Ectodermal cell (in vitro differentiated cells): ENCODE results near the gene PID1.
"Not testable (repeated sequence)": the region's sequence is repeated elsewhere in the genome, so short reads cannot be mapped to it uniquely, and the experiment has no call there.

Experiments
- H3K27ac ChIP-seq: 2 replicates; pipeline ENCODE4 v1.7.0; 2013; ENCODE audit warnings: mild to moderate bottlenecking, low read depth, low read length; ENCODE audit not compliant: insufficient read depth, poor library complexity, severe bottlenecking
- H3K27me3 ChIP-seq: 2 replicates; pipeline ENCODE4 v1.7.0; 2013; ENCODE audit warnings: mild to moderate bottlenecking, low read length; ENCODE audit not compliant: insufficient read depth, control insufficient read depth, poor library complexity, severe bottlenecking
- H3K36me3 ChIP-seq: one replicate; pipeline ENCODE4 v1.7.0; 2013; ENCODE audit warnings: low read length; ENCODE audit not compliant: control insufficient read depth, insufficient read depth
- H3K4me1 ChIP-seq: one replicate; pipeline ENCODE4 v1.7.0; 2013; ENCODE audit warnings: low read length; ENCODE audit not compliant: control insufficient read depth, insufficient read depth
- H3K4me3 ChIP-seq: 2 replicates; pipeline ENCODE4 v1.7.0; 2013; ENCODE audit warnings: low read depth, low read length, control low read depth; ENCODE audit not compliant: insufficient read depth
- H3K9me3 ChIP-seq: 2 replicates; pipeline ENCODE4 v1.7.0; 2013; ENCODE audit warnings: mild to moderate bottlenecking, low read length, moderate library complexity; ENCODE audit not compliant: control insufficient read depth
- WGBS, 2 experiments: methylation state at CpG; one replicate each; pipeline ENCODE4 v1.1.7; 2013; ENCODE audit warnings: missing lambda C conversion rate in 2 of 2; 5-methylcytosine and 5-hydroxymethylcytosine counted together

The PID1 gene

GRCh38 chr2:229196448-229196847, 74.6 kb downstream of the PID1 start:
- Histone ChIP-seq H3K27ac (no peak overlapping the region), H3K4me1 (no peaks in the 10 kb centered on the region), H3K4me3 (no peak overlapping the region), H3K36me3 (no peaks in the 10 kb centered on the region), H3K27me3 (no peaks in the 10 kb centered on the region), H3K9me3 (no peaks in the 10 kb centered on the region)
- WGBS, 2 experiments = 85 to 96% methylated on average over 1 to 2 of the region's 2 CpGs

GRCh38 chr2:229195346-229195947, 75.6 kb downstream of the PID1 start:
- Histone ChIP-seq H3K27me3 (no peaks in the 10 kb centered on the region), H3K4me1 (no peaks in the 10 kb centered on the region), H3K27ac (no peak overlapping the region), H3K4me3 (no peak overlapping the region), H3K9me3 (no peaks in the 10 kb centered on the region), H3K36me3 (no peaks in the 10 kb centered on the region)
- 78 to 80% methylated on average over 1 of the region's 1 CpG for WGBS, 2 experiments

DNA sequence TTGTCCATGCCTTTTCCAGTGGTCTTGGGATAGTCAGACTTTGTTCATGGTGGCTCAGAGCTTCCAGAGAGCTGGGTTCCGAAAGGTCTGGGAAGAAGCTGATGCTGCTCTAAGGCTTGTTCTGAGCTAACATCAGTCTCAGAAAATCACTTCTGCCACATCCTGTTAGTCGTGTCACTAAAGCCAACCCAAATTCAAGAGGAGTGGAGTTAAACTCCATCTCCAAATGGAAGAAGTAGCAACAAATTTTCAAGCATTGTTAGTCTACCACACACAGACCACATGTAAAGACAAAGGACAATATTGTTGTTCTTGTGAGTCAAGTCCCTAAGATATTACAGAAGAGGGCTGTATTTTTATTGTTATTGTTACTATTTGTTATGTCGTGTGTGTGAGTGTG, 77.8 kb downstream of the PID1 start:
- no peaks in the 10 kb centered on the region for H3K9me3 ChIP-seq
- no peaks in the 10 kb centered on the region for H3K4me1 ChIP-seq
- H3K36me3 ChIP-seq = no peaks in the 10 kb centered on the region
- H3K4me3 ChIP-seq = no peak overlapping the region
- H3K27ac ChIP-seq = no peak overlapping the region
- H3K27me3 ChIP-seq = no peaks in the 10 kb centered on the region
- WGBS, 2 experiments = 66 to 67% methylated on average over 2 of the region's 3 CpGs

DNA sequence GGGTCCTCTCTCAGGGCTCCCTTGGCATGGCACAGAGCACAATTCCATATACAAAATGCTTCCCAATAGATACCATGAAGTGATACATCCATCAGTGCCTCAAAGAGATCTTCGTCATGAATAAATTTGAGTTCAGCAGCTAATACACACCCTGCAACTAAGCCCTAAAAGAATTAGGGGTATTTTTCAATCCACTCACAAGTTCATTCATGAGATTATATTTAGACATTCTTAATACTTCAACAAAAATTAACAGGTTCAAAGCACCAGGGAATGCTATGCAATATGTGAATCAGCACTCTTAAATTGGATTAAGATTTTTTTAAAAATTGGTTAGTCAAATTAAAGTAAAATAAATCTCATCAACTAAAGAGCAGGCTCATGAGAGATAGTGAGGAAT, 79.7 kb downstream of the PID1 start:
- Histone ChIP-seq H3K36me3 (no peaks in the 10 kb centered on the region), H3K9me3 (no peaks in the 10 kb centered on the region), H3K4me3 (no peak overlapping the region), H3K27me3 (no peaks in the 10 kb centered on the region), H3K4me1 (no peaks in the 10 kb centered on the region), H3K27ac (no peak overlapping the region)
- WGBS, 2 experiments = 94 to 95% methylated on average over 1 of the region's 1 CpG

- not testable (repeated sequence) for H3K27ac ChIP-seq, H3K27me3 ChIP-seq, H3K36me3 ChIP-seq, H3K4me1 ChIP-seq, H3K4me3 ChIP-seq, H3K9me3 ChIP-seq
- 62 to 73% methylated on average over 4 of the region's 4 CpGs for WGBS, 2 experiments
Measured at GRCh38 chr2:229187123-229187522, 84.0 kb downstream of the PID1 start.

- H3K36me3 ChIP-seq = no peaks in the 10 kb centered on the region
- H3K27me3 ChIP-seq = no peaks in the 10 kb centered on the region
- H3K4me1 ChIP-seq = no peaks in the 10 kb centered on the region
- H3K4me3 ChIP-seq = no peak overlapping the region
- no peak overlapping the region for H3K27ac ChIP-seq
- H3K9me3 ChIP-seq = no peaks in the 10 kb centered on the region
Measured at GRCh38 chr2:229181641-229182040, 89.4 kb downstream of the PID1 start.

GRCh38 chr2:229180658-229181057, 90.4 kb downstream of the PID1 start:
- Histone ChIP-seq H3K9me3 (no peaks in the 10 kb centered on the region), H3K27ac (no peak overlapping the region), H3K27me3 (no peaks in the 10 kb centered on the region), H3K4me3 (no peak overlapping the region), H3K36me3 (no peaks in the 10 kb centered on the region), H3K4me1 (no peaks in the 10 kb centered on the region)
- WGBS, 2 experiments = 93 to 96% methylated on average over 26 of the region's 26 CpGs

- 84 to 93% methylated on average over 4 of the region's 4 CpGs for WGBS, 2 experiments
- Histone ChIP-seq H3K27me3 (no peaks in the 10 kb centered on the region), H3K9me3 (no peaks in the 10 kb centered on the region), H3K36me3 (no peaks in the 10 kb centered on the region), H3K4me3 (no peak overlapping the region), H3K27ac (no peak overlapping the region), H3K4me1 (no peaks in the 10 kb centered on the region)
Measured at GRCh38 chr2:229179628-229180027, 91.5 kb downstream of the PID1 start.

DNA sequence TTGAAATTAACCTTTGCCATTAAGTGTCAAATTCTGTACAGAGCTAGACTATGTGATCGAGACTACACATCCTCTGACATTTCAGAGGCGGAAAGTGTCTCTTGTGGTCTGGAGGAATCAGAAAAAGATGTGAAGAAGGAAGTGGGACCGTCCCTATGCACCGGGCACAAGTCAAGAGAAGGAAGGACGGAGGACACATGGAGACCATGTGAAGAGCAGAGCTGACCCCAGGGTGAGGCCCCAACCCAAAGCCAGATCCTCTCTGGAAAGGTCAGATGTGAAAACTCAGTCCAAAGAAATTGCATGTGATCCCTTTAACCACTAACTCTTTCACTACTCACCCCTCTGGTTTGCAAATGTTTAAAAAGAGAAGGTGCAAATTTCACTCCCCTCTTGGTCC, 92.4 kb downstream of the PID1 start:
- 97% methylated on average over 5 of the region's 5 CpGs for WGBS, 2 experiments
- H3K36me3 ChIP-seq = no peaks in the 10 kb centered on the region
- no peaks in the 10 kb centered on the region for H3K27me3 ChIP-seq
- no peaks in the 10 kb centered on the region for H3K4me1 ChIP-seq
- H3K27ac ChIP-seq = no peak overlapping the region
- no peaks in the 10 kb centered on the region for H3K9me3 ChIP-seq
- H3K4me3 ChIP-seq = no peak overlapping the region

- no peak overlapping the region for H3K4me3 ChIP-seq
- no peaks in the 10 kb centered on the region for H3K9me3 ChIP-seq
- H3K27me3 ChIP-seq = no peaks in the 10 kb centered on the region
- H3K36me3 ChIP-seq = no peaks in the 10 kb centered on the region
- no peaks in the 10 kb centered on the region for H3K4me1 ChIP-seq
- no peak overlapping the region for H3K27ac ChIP-seq
- 94% methylated on average over 2 to 3 of the region's 3 CpGs for WGBS, 2 experiments
Measured at GRCh38 chr2:229178117-229178516, 93.0 kb downstream of the PID1 start.

- 61 to 65% methylated on average over 3 of the region's 3 CpGs for WGBS, 2 experiments
- H3K36me3 ChIP-seq = no peaks in the 10 kb centered on the region
- H3K27me3 ChIP-seq = no peaks in the 10 kb centered on the region
- H3K4me3 ChIP-seq = no peak overlapping the region
- no peaks in the 10 kb centered on the region for H3K4me1 ChIP-seq
- no peak overlapping the region for H3K27ac ChIP-seq
- no peaks in the 10 kb centered on the region for H3K9me3 ChIP-seq
Measured at GRCh38 chr2:229176136-229176535, 95.0 kb downstream of the PID1 start.
